NB4 (cell line): ENCODE measurements around the gene PDZD2.

Experiments
- MAX ChIP-seq: IDR thresholded peaks from 2 replicates; pipeline ENCODE4 v1.6.1; 2011; ENCODE audit warnings: low read depth, low read length
- MYC ChIP-seq: IDR thresholded peaks from 2 replicates; pipeline ENCODE4 v1.6.1; 2011; ENCODE audit warnings: low read depth, low read length
- POLR2A ChIP-seq: IDR thresholded peaks from 2 replicates; pipeline ENCODE4 v1.6.1; 2011; ENCODE audit warnings: mild to moderate bottlenecking; ENCODE audit not compliant: insufficient read length; ENCODE audit errors: extremely low read depth
- TF ChIP-seq, protein P1 (sequence below): IDR thresholded peaks from one replicate; pipeline ENCODE4 v1.5.1; 2012; ENCODE audit warnings: low read depth, low read length

- TF ChIP-seq, protein P1, sequence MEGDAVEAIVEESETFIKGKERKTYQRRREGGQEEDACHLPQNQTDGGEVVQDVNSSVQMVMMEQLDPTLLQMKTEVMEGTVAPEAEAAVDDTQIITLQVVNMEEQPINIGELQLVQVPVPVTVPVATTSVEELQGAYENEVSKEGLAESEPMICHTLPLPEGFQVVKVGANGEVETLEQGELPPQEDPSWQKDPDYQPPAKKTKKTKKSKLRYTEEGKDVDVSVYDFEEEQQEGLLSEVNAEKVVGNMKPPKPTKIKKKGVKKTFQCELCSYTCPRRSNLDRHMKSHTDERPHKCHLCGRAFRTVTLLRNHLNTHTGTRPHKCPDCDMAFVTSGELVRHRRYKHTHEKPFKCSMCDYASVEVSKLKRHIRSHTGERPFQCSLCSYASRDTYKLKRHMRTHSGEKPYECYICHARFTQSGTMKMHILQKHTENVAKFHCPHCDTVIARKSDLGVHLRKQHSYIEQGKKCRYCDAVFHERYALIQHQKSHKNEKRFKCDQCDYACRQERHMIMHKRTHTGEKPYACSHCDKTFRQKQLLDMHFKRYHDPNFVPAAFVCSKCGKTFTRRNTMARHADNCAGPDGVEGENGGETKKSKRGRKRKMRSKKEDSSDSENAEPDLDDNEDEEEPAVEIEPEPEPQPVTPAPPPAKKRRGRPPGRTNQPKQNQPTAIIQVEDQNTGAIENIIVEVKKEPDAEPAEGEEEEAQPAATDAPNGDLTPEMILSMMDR = no peak
- TF ChIP-seq MAX (no peak), MYC (no peak), POLR2A (no peak)
Observed at GRCh38 chr5:31819926-31820516, 181.1 kb downstream of the PDZD2 start.
